ENCODE data around the gene THOC6. TPM values are rescaled to one million over a fixed set of nuclear protein-coding genes. Genes with fewer than 3 reads are reported as not detected.
"Not testable (repeated sequence)": the region's sequence is repeated elsewhere in the genome, so short reads cannot be mapped to it uniquely, and the experiment has no call there.

Gene THOC6
- total RNA-seq, 6 experiments from 2014 or later: 7.7 to 15.7 (median 9.7) TPM

- Histone ChIP-seq H3K27me3 (no peaks in the 10 kb centered on the region), H3K27ac (no peak overlapping the region), H3K4me3 (no peak overlapping the region), H3K36me3 (peaks cover 0 to 14% (median 5%) of the 10 kb centered on the region in 4 donors), H3K4me1 (peaks cover 0 to 10% (median under 1%) of the 10 kb centered on the region in 4 donors), H3K9me3 (no peaks in the 10 kb centered on the region)
- DNase-seq (peak in 1 of 3 donors; percentile 20), ATAC-seq (peak in 1 of 4 donors; percentile 1)
- 66% methylated on average over 7 of the region's 7 CpGs for WGBS (ENCODE audit: insufficient coverage, low coverage, low lambda C conversion rate, missing lambda C conversion rate)
- intact Hi-C loops (cut with DNase I): no loop called here
- TF ChIP-seq, protein P1, sequence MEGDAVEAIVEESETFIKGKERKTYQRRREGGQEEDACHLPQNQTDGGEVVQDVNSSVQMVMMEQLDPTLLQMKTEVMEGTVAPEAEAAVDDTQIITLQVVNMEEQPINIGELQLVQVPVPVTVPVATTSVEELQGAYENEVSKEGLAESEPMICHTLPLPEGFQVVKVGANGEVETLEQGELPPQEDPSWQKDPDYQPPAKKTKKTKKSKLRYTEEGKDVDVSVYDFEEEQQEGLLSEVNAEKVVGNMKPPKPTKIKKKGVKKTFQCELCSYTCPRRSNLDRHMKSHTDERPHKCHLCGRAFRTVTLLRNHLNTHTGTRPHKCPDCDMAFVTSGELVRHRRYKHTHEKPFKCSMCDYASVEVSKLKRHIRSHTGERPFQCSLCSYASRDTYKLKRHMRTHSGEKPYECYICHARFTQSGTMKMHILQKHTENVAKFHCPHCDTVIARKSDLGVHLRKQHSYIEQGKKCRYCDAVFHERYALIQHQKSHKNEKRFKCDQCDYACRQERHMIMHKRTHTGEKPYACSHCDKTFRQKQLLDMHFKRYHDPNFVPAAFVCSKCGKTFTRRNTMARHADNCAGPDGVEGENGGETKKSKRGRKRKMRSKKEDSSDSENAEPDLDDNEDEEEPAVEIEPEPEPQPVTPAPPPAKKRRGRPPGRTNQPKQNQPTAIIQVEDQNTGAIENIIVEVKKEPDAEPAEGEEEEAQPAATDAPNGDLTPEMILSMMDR (IDR thresholded peaks at IDR 0.05): no peak
- TF ChIP-seq POLR2A (IDR thresholded peaks at IDR 0.05): no peak
These were observed 47.8 kb downstream of the THOC6 start for GRCh38 chr16:3071655-3072054.

GRCh38 chr16:3072148-3072547 lies 48.3 kb downstream of the THOC6 start:
- peak in 1 of 3 donors; percentile 40 for DNase-seq

DNA sequence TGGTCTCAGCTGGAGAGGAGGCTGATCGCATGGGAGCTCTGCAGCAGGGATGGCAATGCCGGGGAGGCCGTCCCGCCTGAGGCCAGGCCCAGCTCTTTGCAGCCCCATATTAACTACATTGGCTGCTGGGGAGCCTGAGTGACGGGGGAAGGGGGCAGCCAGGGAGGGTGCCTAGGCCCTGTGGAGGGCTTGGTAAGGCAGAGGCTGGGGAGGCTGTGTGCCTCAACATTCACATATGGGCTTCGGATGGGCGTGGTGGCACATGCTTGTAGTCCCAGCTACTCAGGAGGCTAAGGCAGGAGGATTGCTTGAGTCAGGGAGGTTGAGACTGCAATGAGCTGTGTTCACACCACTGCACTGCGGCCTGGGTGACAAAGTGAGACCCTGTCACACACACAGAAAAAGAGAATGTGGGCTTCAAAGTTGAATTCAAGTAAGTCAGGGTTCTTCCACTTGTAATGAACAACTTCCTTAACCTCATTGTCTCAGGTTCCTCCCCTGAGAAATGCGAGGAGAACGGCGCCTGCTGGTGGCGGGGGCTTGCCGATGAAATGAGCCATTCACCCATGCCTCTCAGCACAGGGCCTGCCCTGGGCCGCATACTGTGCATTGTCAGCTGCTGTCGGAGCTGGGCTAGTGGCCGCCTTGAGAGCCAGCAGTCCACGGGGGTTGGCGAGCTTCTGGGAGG lies 48.9 kb downstream of the THOC6 start:
- H3K4me3 ChIP-seq; H3K4me1 ChIP-seq; ATAC-seq; H3K27me3 ChIP-seq; H3K9me3 ChIP-seq; intact Hi-C loops (cut with DNase I); H3K27ac ChIP-seq: not testable (repeated sequence)
- 49% methylated on average over 9 of the region's 18 CpGs for WGBS (ENCODE audit: insufficient coverage, low coverage, low lambda C conversion rate, missing lambda C conversion rate)
- peaks cover 0 to 13% (median 2%) of the 10 kb centered on the region in 4 donors for H3K36me3 ChIP-seq
- peak in 1 of 3 donors; percentile 19 for DNase-seq

More at GRCh38 chr16:3072148-3072547, 48.3 kb downstream of the THOC6 start:
- 38% methylated on average over 2 of the region's 4 CpGs for WGBS (ENCODE audit: insufficient coverage, low coverage, low lambda C conversion rate, missing lambda C conversion rate)
- H3K27ac ChIP-seq; H3K9me3 ChIP-seq; H3K27me3 ChIP-seq; intact Hi-C loops (cut with DNase I); H3K4me3 ChIP-seq; H3K4me1 ChIP-seq: not testable (repeated sequence)
- peak in 2 of 4 donors; percentile 8 for ATAC-seq
- peaks cover 0 to 14% (median 5%) of the 10 kb centered on the region in 4 donors for H3K36me3 ChIP-seq

DNA sequence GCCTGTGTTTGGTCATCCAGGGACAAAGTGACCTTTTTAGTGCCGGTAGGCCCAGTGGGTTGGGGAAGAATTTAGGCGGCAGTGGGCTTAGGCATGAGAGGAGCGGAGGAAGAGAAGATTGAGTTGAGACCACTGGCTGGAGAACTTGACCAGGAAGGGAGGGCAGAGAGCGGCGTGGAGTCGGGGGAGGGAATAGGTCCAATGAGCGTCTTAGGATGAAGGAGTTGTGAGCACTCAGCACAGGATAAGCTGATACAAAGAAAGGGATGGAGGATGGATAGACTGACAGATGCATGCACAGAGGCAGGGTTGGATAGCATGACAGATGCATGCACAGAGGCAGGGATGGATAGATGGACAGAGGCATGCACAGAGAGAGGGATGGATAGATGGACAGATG lies 49.6 kb downstream of the THOC6 start:
- no peak overlapping the region for H3K4me3 ChIP-seq
- intact Hi-C loops (cut with DNase I): no loop called here
- no peak overlapping the region for H3K27ac ChIP-seq
- TF ChIP-seq, protein P1 (IDR thresholded peaks at IDR 0.05): no peak
- TF ChIP-seq POLR2A (IDR thresholded peaks at IDR 0.05): no peak
- H3K9me3 ChIP-seq: no peaks in the 10 kb centered on the region
- peaks cover 0 to 6% (median 0%) of the 10 kb centered on the region in 4 donors for H3K36me3 ChIP-seq
- peak in 1 of 3 donors; percentile 24 for DNase-seq
- H3K4me1 ChIP-seq: no peaks in the 10 kb centered on the region
- H3K27me3 ChIP-seq: no peaks in the 10 kb centered on the region
- 75% methylated on average over 7 of the region's 7 CpGs for WGBS (ENCODE audit: insufficient coverage, low coverage, low lambda C conversion rate, missing lambda C conversion rate)
- ATAC-seq: no peak

DNA sequence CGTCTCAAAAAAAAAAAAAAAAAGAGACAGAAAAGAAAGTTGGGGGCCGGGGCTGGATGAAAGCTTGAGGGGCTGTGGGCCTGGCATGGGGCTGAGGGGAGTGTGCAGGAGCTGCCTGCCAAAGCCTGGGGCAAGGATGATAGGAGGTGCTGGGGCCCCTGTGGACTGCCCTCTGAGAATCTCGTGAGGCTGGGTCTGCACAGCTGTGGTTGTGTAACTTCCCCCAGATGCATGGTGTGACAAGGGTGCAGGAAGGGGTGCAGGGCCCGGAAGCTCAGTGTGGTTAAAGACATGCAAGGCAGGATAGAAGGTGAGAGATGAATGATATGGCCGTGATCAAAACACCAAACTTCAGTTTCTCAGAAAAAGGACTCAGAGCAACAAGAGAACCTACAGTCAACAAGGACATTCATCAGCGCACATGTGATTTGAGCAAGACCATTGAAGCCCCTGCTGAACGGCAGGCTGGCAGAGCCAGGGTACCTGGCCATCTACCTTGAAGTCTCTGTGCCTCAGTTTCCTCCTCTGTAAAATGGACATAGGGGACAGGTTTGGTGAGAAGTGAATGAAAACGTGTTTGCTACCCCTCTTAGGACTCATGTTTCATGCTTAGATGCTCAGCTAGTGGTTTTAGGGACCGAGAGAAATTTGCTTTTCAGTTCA lies 51.2 kb downstream of the THOC6 start:
- intact Hi-C loops (cut with DNase I): no loop called here
- Histone ChIP-seq H3K27me3 (no peaks in the 10 kb centered on the region), H3K9me3 (no peaks in the 10 kb centered on the region), H3K4me1 (no peaks in the 10 kb centered on the region), H3K27ac (peak overlapping the region in 2 of 3 donors; percentile 10 to 24), H3K36me3 (no peaks in the 10 kb centered on the region), H3K4me3 (no peak overlapping the region)
- ATAC-seq (peak; percentile 12 to 73 (median 58)), DNase-seq (no peak)
- 33% methylated on average over 9 of the region's 9 CpGs for WGBS (ENCODE audit: insufficient coverage, low coverage, low lambda C conversion rate, missing lambda C conversion rate)
- TF ChIP-seq, protein P1 (IDR thresholded peaks at IDR 0.05): no peak
- TF ChIP-seq POLR2A (IDR thresholded peaks at IDR 0.05): no peak
